ENCODE results near the gene BNIP5. TPM values are rescaled to one million over a fixed set of nuclear protein-coding genes. Genes with fewer than 3 reads are reported as not detected.

Gene BNIP5
- total RNA-seq, 3 donors from 2014 or later: 8.1 to 17.4 (median 12.6) TPM

- Histone ChIP-seq H3K36me3 (ENCODE audit: low read depth) (no peaks in the 10 kb centered on the region), H3K9me3 (no peaks in the 10 kb centered on the region), H3K4me3 (no peak overlapping the region), H3K4me1 (ENCODE audit: low read depth) (no peaks in the 10 kb centered on the region)
- TF ChIP-seq CTCF (IDR thresholded peaks at IDR 0.05): no peak
- ATAC-seq (no peak), DNase-seq (no peak)
- intact Hi-C loops (cut with DNase I, micrococcal nuclease): no loop called here
These were observed 34.5 kb upstream of the BNIP5 start for GRCh38 chr6:36371211-36371610.

GRCh38 chr6:36370638-36371037 lies 34.0 kb upstream of the BNIP5 start:
- no peaks in the 10 kb centered on the region for H3K4me1 ChIP-seq (ENCODE audit: low read depth)
- no peaks in the 10 kb centered on the region for H3K9me3 ChIP-seq
- no peaks in the 10 kb centered on the region for H3K36me3 ChIP-seq (ENCODE audit: low read depth)
- no peak overlapping the region for H3K4me3 ChIP-seq
- TF ChIP-seq CTCF (IDR thresholded peaks at IDR 0.05): no peak
- ATAC-seq: no peak
- intact Hi-C loops (cut with DNase I, micrococcal nuclease): no loop called here
- no peak for DNase-seq

GRCh38 chr6:36368921-36369865 lies 32.5 kb upstream of the BNIP5 start:
- intact Hi-C loops (cut with DNase I, micrococcal nuclease): loop anchor here in 1 of 2 donors (10.0 kb wide), 1 partner anchor 64 kb away; no protein-coding TSS in a partner anchor
- no peak for TF ChIP-seq CTCF (IDR thresholded peaks at IDR 0.05)
- no peaks in the 10 kb centered on the region for H3K9me3 ChIP-seq

GRCh38 chr6:36368421-36368820 lies 31.7 kb upstream of the BNIP5 start:
- Histone ChIP-seq H3K9me3 (no peaks in the 10 kb centered on the region), H3K36me3 (ENCODE audit: low read depth) (no peaks in the 10 kb centered on the region), H3K4me3 (no peak overlapping the region), H3K4me1 (ENCODE audit: low read depth) (no peaks in the 10 kb centered on the region)
- no peak for TF ChIP-seq CTCF (IDR thresholded peaks at IDR 0.05)
- DNase-seq (no peak), ATAC-seq (no peak)
- intact Hi-C loops (cut with DNase I, micrococcal nuclease): loop anchor here in 1 of 2 donors (10.0 kb wide), 1 partner anchor 64 kb away; no protein-coding TSS in a partner anchor

More at GRCh38 chr6:36368921-36369865, 32.5 kb upstream of the BNIP5 start:
- Histone ChIP-seq H3K4me1 (ENCODE audit: low read depth) (no peaks in the 10 kb centered on the region), H3K36me3 (ENCODE audit: low read depth) (no peaks in the 10 kb centered on the region), H3K4me3 (no peak overlapping the region)
- DNase-seq: no peak
- no peak for ATAC-seq

- Histone ChIP-seq H3K36me3 (ENCODE audit: low read depth) (no peaks in the 10 kb centered on the region), H3K9me3 (no peaks in the 10 kb centered on the region), H3K4me3 (no peak overlapping the region), H3K4me1 (ENCODE audit: low read depth) (no peaks in the 10 kb centered on the region)
- DNase-seq (no peak), ATAC-seq (no peak)
- intact Hi-C loops (cut with DNase I, micrococcal nuclease): loop anchor here in 1 of 2 donors (10.0 kb wide), 1 partner anchor 63 kb away; no protein-coding TSS in a partner anchor
- TF ChIP-seq CTCF (IDR thresholded peaks at IDR 0.05): no peak
These were observed 31.1 kb upstream of the BNIP5 start for GRCh38 chr6:36367743-36368142.
